GM23338 (cell line): ENCODE results near the gene RIMKLB. TPM values are rescaled to one million over a fixed set of nuclear protein-coding genes. Genes with fewer than 3 reads are reported as not detected.

Source experiments
- CTCF ChIP-seq, 2 experiments: fragments of 200-600 bp in 1 of 2; sonication (generic) in 1 of 2; conservative IDR thresholded peaks; 2 replicates each; pipeline versions ENCODE4 v1.5.1 to v1.6.1; 2016 to 2017; ENCODE audit warnings: antibody characterized with exemption in 2 of 2, low read depth in 2 of 2, mild to moderate bottlenecking in 2 of 2, moderate library complexity in 1 of 2
- EZH2phosphoT487 ChIP-seq: fragments of 200-600 bp; sonication (generic); IDR thresholded peaks from one replicate; pipeline ENCODE4 v1.8.1; 2018; ENCODE audit warnings: antibody characterized with exemption; ENCODE audit not compliant: unreplicated experiment
- JUNB ChIP-seq: IDR thresholded peaks from one replicate; pipeline ENCODE4 v1.6.1; 2016; ENCODE audit warnings: antibody characterized with exemption; ENCODE audit not compliant: unreplicated experiment
- NANOG ChIP-seq: IDR thresholded peaks from 2 replicates; pipeline ENCODE4 v1.6.1; 2016; ENCODE audit warnings: antibody characterized with exemption, borderline replicate concordance
- POLR2AphosphoS5 ChIP-seq: IDR thresholded peaks from 2 replicates; pipeline ENCODE4 v1.6.1; 2016; ENCODE audit warnings: antibody characterized with exemption, low read depth
- REST ChIP-seq: IDR thresholded peaks from one replicate; pipeline ENCODE4 v1.6.1; 2018; ENCODE audit warnings: antibody characterized with exemption; ENCODE audit not compliant: unreplicated experiment
- polyA plus RNA-seq: library from polyadenylated mRNA; unstranded; fragments of >200 nt; fragmentation: Nextera tagmentation; extraction: Ambion mirVana; gene quantifications from 2 replicates; pipeline ENCODE4 v1.2.1, GENCODE V29; 2016
- total RNA-seq: library from RNA; depleted of rRNA; stranded (reverse); fragments of >200 nt; shearing (Covaris generic); gene quantifications from 2 replicates; pipeline ENCODE4 v1.2.3, GENCODE V29; 2014
- TF ChIP-seq, protein P1 (sequence below): fragments of 250-450 bp; sonication (Bioruptor Pico); IDR thresholded peaks from 2 replicates; pipeline ENCODE4 v1.5.0; 2020; ENCODE audit warnings: mild to moderate bottlenecking, moderate library complexity

Gene RIMKLB
- total and polyA plus RNA-seq, 2 experiments from 2014 or later = 87.0 to 104 TPM

- TF ChIP-seq, protein P1, sequence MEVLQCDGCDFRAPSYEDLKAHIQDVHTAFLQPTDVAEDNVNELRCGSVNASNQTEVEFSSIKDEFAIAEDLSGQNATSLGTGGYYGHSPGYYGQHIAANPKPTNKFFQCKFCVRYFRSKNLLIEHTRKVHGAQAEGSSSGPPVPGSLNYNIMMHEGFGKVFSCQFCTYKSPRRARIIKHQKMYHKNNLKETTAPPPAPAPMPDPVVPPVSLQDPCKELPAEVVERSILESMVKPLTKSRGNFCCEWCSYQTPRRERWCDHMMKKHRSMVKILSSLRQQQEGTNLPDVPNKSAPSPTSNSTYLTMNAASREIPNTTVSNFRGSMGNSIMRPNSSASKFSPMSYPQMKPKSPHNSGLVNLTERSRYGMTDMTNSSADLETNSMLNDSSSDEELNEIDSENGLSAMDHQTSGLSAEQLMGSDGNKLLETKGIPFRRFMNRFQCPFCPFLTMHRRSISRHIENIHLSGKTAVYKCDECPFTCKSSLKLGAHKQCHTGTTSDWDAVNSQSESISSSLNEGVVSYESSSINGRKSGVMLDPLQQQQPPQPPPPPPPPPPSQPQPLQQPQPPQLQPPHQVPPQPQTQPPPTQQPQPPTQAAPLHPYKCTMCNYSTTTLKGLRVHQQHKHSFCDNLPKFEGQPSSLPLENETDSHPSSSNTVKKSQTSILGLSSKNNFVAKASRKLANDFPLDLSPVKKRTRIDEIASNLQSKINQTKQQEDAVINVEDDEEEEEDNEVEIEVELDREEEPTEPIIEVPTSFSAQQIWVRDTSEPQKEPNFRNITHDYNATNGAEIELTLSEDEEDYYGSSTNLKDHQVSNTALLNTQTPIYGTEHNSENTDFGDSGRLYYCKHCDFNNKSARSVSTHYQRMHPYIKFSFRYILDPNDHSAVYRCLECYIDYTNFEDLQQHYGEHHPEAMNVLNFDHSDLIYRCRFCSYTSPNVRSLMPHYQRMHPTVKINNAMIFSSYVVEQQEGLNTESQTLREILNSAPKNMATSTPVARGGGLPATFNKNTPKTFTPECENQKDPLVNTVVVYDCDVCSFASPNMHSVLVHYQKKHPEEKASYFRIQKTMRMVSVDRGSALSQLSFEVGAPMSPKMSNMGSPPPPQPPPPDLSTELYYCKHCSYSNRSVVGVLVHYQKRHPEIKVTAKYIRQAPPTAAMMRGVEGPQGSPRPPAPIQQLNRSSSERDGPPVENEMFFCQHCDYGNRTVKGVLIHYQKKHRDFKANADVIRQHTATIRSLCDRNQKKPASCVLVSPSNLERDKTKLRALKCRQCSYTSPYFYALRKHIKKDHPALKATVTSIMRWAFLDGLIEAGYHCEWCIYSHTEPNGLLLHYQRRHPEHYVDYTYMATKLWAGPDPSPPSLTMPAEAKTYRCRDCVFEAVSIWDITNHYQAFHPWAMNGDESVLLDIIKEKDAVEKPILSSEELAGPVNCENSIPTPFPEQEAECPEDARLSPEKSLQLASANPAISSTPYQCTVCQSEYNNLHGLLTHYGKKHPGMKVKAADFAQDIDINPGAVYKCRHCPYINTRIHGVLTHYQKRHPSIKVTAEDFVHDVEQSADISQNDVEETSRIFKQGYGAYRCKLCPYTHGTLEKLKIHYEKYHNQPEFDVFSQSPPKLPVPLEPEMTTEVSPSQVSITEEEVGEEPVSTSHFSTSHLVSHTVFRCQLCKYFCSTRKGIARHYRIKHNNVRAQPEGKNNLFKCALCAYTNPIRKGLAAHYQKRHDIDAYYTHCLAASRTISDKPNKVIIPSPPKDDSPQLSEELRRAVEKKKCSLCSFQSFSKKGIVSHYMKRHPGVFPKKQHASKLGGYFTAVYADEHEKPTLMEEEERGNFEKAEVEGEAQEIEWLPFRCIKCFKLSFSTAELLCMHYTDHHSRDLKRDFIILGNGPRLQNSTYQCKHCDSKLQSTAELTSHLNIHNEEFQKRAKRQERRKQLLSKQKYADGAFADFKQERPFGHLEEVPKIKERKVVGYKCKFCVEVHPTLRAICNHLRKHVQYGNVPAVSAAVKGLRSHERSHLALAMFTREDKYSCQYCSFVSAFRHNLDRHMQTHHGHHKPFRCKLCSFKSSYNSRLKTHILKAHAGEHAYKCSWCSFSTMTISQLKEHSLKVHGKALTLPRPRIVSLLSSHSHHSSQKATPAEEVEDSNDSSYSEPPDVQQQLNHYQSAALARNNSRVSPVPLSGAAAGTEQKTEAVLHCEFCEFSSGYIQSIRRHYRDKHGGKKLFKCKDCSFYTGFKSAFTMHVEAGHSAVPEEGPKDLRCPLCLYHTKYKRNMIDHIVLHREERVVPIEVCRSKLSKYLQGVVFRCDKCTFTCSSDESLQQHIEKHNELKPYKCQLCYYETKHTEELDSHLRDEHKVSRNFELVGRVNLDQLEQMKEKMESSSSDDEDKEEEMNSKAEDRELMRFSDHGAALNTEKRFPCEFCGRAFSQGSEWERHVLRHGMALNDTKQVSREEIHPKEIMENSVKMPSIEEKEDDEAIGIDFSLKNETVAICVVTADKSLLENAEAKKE (CRISPR knock-in tag) = no peak
- TF ChIP-seq NANOG = no peak
- no peak for TF ChIP-seq CTCF (conservative IDR thresholded peaks at IDR 0.05; ENCODE audit: low read depth in 2 of 2)
- no peak for TF ChIP-seq POLR2AphosphoS5
- no peak for TF ChIP-seq EZH2phosphoT487
- TF ChIP-seq REST = no peak
- no peak for TF ChIP-seq JUNB
Observed at GRCh38 chr12:8818526-8818925, 120.7 kb downstream of the RIMKLB start (continued).
